Measurements from ENCODE around the gene NRXN3. TPM values are rescaled to one million over a fixed set of nuclear protein-coding genes. Genes with fewer than 3 reads are reported as not detected.

NRXN3 gene
- polyA plus RNA-seq, 1 donor (not counting 4 experiments of a cell fraction or from before 2014, with no cell fraction given), result 0.89 TPM

GRCh38 chr14:78509516-78509915 is 339.3 kb downstream of the NRXN3 start:
- Histone ChIP-seq H3K4me3 (ENCODE audit: control insufficient read depth in 2 of 3, extremely low read depth in 1 of 3, insufficient read depth in 2 of 3, low read depth in 1 of 3, low read length in 3 of 3) (no peak overlapping the region), H2AFZ (ENCODE audit: control insufficient read depth, low read length) (no peak overlapping the region), H3K9ac (ENCODE audit: control insufficient read depth, extremely low read depth, insufficient read depth, low read length) (no peak overlapping the region), H3K4me1 (ENCODE audit: control insufficient read depth, extremely low read depth, insufficient read depth, low read length) (no peaks in the 10 kb centered on the region), H3K4me2 (ENCODE audit: control insufficient read depth, extremely low read depth, insufficient read depth, low read depth, low read length) (no peak overlapping the region), H3K9me3 (ENCODE audit: control insufficient read depth, low read depth, low read length) (no peaks in the 10 kb centered on the region), H3K36me3 (ENCODE audit: control insufficient read depth in 2 of 2, extremely low read depth in 1 of 2, insufficient read depth in 2 of 2, low read length in 2 of 2) (no peaks in the 10 kb centered on the region), H3K9me1 (ENCODE audit: control insufficient read depth, extremely low read depth, insufficient read depth, low read length) (no peaks in the 10 kb centered on the region), H3K27me3 (ENCODE audit: control insufficient read depth, extremely low read depth, insufficient read depth, low read length) (no peaks in the 10 kb centered on the region), H3K27ac (ENCODE audit: control insufficient read depth, insufficient read depth, low read length) (no peak overlapping the region), H4K20me1 (ENCODE audit: control insufficient read depth, extremely low read depth, insufficient read depth, low read length) (no peaks in the 10 kb centered on the region), H3K79me2 (ENCODE audit: control insufficient read depth, insufficient read depth, low read length) (no peaks in the 10 kb centered on the region)
- dilution Hi-C loops (cut with MboI; ENCODE audit: extremely low pct_ligation_motif_present, low sequenced_read_pairs), result no loop called here
- no peak for FAIRE-seq
- DNase-seq (ENCODE audit: low read depth, low spot score), result no peak
- no peak for TF ChIP-seq CTCF (optimal IDR thresholded peaks at IDR 0.05 in 1 of 3, IDR thresholded peaks at IDR 0.05 in 1 of 3, conservative IDR thresholded peaks at IDR 0.05 in 1 of 3; ENCODE audit: extremely low read depth in 1 of 3, insufficient read depth in 2 of 3, low read length in 3 of 3)
- no peak for TF ChIP-seq EZH2 (IDR thresholded peaks at IDR 0.05; ENCODE audit: low read length)

- H3K27me3 ChIP-seq (ENCODE audit: control insufficient read depth, extremely low read depth, insufficient read depth, low read length), result no peaks in the 10 kb centered on the region
- no peaks in the 10 kb centered on the region for H3K36me3 ChIP-seq (ENCODE audit: control insufficient read depth in 2 of 2, extremely low read depth in 1 of 2, insufficient read depth in 2 of 2, low read length in 2 of 2)
- no peak for DNase-seq (ENCODE audit: low read depth, low spot score)
- H3K79me2 ChIP-seq (ENCODE audit: control insufficient read depth, insufficient read depth, low read length), result no peaks in the 10 kb centered on the region
- H3K4me3 ChIP-seq (ENCODE audit: control insufficient read depth in 2 of 3, extremely low read depth in 1 of 3, insufficient read depth in 2 of 3, low read depth in 1 of 3, low read length in 3 of 3), result no peak overlapping the region
- H3K9me3 ChIP-seq (ENCODE audit: control insufficient read depth, low read depth, low read length), result no peaks in the 10 kb centered on the region
- H4K20me1 ChIP-seq (ENCODE audit: control insufficient read depth, extremely low read depth, insufficient read depth, low read length), result no peaks in the 10 kb centered on the region
- H3K27ac ChIP-seq (ENCODE audit: control insufficient read depth, insufficient read depth, low read length), result no peak overlapping the region
- TF ChIP-seq EZH2 (IDR thresholded peaks at IDR 0.05; ENCODE audit: low read length), result no peak
- no peak for FAIRE-seq
- H3K9me1 ChIP-seq (ENCODE audit: control insufficient read depth, extremely low read depth, insufficient read depth, low read length), result no peaks in the 10 kb centered on the region
- no peak overlapping the region for H3K9ac ChIP-seq (ENCODE audit: control insufficient read depth, extremely low read depth, insufficient read depth, low read length)
- H3K4me1 ChIP-seq (ENCODE audit: control insufficient read depth, extremely low read depth, insufficient read depth, low read length), result no peaks in the 10 kb centered on the region
- H3K4me2 ChIP-seq (ENCODE audit: control insufficient read depth, extremely low read depth, insufficient read depth, low read depth, low read length), result no peak overlapping the region
- dilution Hi-C loops (cut with MboI; ENCODE audit: extremely low pct_ligation_motif_present, low sequenced_read_pairs), result no loop called here
- no peak overlapping the region for H2AFZ ChIP-seq (ENCODE audit: control insufficient read depth, low read length)
These were observed 341.8 kb downstream of the NRXN3 start for GRCh38 chr14:78512021-78512420.

- no peak for DNase-seq (ENCODE audit: low read depth, low spot score)
- no peaks in the 10 kb centered on the region for H3K36me3 ChIP-seq (ENCODE audit: control insufficient read depth in 2 of 2, extremely low read depth in 1 of 2, insufficient read depth in 2 of 2, low read length in 2 of 2)
- no peaks in the 10 kb centered on the region for H3K9me3 ChIP-seq (ENCODE audit: control insufficient read depth, low read depth, low read length)
- H3K79me2 ChIP-seq (ENCODE audit: control insufficient read depth, insufficient read depth, low read length), result no peaks in the 10 kb centered on the region
- no peak overlapping the region for H2AFZ ChIP-seq (ENCODE audit: control insufficient read depth, low read length)
- H3K27me3 ChIP-seq (ENCODE audit: control insufficient read depth, extremely low read depth, insufficient read depth, low read length), result no peaks in the 10 kb centered on the region
- H3K9ac ChIP-seq (ENCODE audit: control insufficient read depth, extremely low read depth, insufficient read depth, low read length), result no peak overlapping the region
- H3K9me1 ChIP-seq (ENCODE audit: control insufficient read depth, extremely low read depth, insufficient read depth, low read length), result no peaks in the 10 kb centered on the region
- dilution Hi-C loops (cut with MboI; ENCODE audit: extremely low pct_ligation_motif_present, low sequenced_read_pairs), result no loop called here
- H3K4me3 ChIP-seq (ENCODE audit: control insufficient read depth in 2 of 3, extremely low read depth in 1 of 3, insufficient read depth in 2 of 3, low read depth in 1 of 3, low read length in 3 of 3), result no peak overlapping the region
- H3K27ac ChIP-seq (ENCODE audit: control insufficient read depth, insufficient read depth, low read length), result no peak overlapping the region
- H3K4me1 ChIP-seq (ENCODE audit: control insufficient read depth, extremely low read depth, insufficient read depth, low read length), result no peaks in the 10 kb centered on the region
- no peaks in the 10 kb centered on the region for H4K20me1 ChIP-seq (ENCODE audit: control insufficient read depth, extremely low read depth, insufficient read depth, low read length)
- FAIRE-seq, result no peak
- no peak overlapping the region for H3K4me2 ChIP-seq (ENCODE audit: control insufficient read depth, extremely low read depth, insufficient read depth, low read depth, low read length)
- TF ChIP-seq EZH2 (IDR thresholded peaks at IDR 0.05; ENCODE audit: low read length) (no peak), CTCF (optimal IDR thresholded peaks at IDR 0.05 in 1 of 3, IDR thresholded peaks at IDR 0.05 in 1 of 3, conservative IDR thresholded peaks at IDR 0.05 in 1 of 3; ENCODE audit: extremely low read depth in 1 of 3, insufficient read depth in 2 of 3, low read length in 3 of 3) (no peak)
These were observed 349.7 kb downstream of the NRXN3 start for GRCh38 chr14:78519863-78520262.
